Stimulated activated CD8-positive, alpha-beta memory T cell treated with anti-CD3 and anti-CD28 coated beads, Interleukin-15, amount 100 ng/mL, for 4 hours (primary cell): ENCODE data around the gene C20orf96.
"Not testable (repeated sequence)": the region's sequence is repeated elsewhere in the genome, so short reads cannot be mapped to it uniquely, and the experiment has no call there.

Experiments used
- DNase-seq, 2 donors: peaks; one replicate each; pipeline ENCODE4 v3.0.0-alpha.2; 2020; ENCODE audit warnings: low read depth in 2 of 2

C20orf96 gene

GRCh38 chr20:237489-237888 lies 53.1 kb downstream of the C20orf96 start:
- no peak for DNase-seq

DNA sequence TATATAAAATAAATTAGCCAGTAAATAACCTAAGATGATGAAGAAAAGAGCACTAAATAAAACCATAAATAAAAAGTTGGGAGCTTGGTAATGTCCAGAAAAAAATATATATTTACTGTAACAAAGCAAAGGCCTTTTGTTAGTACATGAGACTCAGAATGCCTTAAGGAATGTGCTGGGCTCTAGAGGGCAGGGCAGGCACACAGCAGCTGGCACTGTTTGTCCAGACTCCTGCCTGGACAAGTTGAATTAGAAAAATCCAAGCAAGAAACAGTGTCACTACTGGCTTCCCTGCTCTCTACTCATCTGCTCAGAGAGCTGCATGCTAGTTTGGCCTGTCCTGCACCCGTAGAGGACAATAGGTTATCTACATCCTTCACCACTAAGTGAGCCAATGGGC lies 54.7 kb downstream of the C20orf96 start:
- DNase-seq = no peak

DNA sequence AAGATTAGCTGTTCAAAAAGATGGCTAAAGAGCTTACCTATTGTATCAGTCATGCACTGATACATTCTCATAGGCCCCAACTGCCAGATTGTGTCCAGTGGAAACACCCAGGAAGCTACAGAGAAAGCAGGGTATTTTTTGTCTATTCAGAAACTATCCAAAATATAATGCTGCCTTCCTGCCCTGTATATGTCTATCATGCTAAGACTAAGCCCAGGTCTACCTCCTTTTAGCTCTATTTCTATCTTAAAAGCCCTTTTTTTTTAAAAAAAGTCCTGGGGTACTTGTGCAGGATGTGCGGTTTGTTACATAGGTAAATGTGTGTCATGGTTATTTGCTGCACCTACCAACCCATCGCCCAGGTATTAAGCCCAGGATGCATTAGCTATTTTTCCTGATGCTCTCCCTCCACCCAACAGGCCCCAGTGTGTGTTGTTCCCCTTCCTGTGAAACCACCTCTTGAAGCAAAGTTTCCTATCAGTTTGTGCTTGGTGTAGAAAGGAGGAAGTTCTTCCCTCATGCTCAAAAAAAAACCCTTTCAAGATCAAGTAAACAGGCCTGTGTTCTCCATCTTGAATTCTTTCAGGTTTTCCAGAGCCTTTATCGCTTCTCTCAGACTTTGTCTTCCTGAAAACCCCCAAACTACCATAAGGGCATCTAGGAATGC lies 63.0 kb downstream of the C20orf96 start:
- DNase-seq = no peak

GRCh38 chr20:226958-227357 lies 63.6 kb downstream of the C20orf96 start, which contains the start of gene DEFB129:
TSS of gene DEFB129 (plus strand) at chr20:227258. CDS start at chr20:227289, 31 bp downstream.
- no peak for DNase-seq

DNA sequence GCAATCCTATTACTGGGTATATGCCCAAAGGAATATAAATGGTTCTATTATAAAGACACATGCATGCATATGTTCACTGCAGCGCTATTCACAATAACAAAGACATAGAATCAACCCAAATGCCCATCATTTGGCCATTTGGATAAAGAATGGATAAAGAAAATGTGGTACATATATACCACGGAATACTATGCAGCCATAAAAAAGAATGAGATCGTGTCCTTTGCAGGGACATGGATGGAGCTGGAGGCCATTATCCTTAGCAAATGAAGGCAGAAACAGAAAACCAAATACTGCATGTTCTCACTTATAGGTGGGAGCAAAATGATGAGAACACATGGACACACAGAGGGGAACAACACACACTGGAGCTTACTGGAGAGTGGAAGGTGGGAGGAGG lies 64.7 kb downstream of the C20orf96 start:
- DNase-seq = not testable (repeated sequence)

- no peak for DNase-seq
Observed at GRCh38 chr20:221258-221830, 69.2 kb downstream of the C20orf96 start.
